Measurements from ENCODE around the gene CCL13. TPM values are rescaled to one million over a fixed set of nuclear protein-coding genes. Genes with fewer than 3 reads are reported as not detected.

Gene CCL13
- total RNA-seq, 1 donor from 2014 or later, result not detected

GRCh38 chr17:34366010-34366409 is 9.7 kb downstream of the CCL13 start:
- Mint-ChIP-seq H3K4me1 (ENCODE audit: low read depth) (peaks cover 72% of the 10 kb centered on the region), H3K27ac (peak overlapping the region; percentile 11), H3K36me3 (ENCODE audit: low read depth) (peaks cover 2% of the 10 kb centered on the region), H3K4me3 (ENCODE audit: low read depth) (no peak overlapping the region), H3K9me3 (no peaks in the 10 kb centered on the region), H3K27me3 (ENCODE audit: low read depth) (peaks cover under 1% of the 10 kb centered on the region)
- intact Hi-C loops (cut with micrococcal nuclease), result loop anchor here (1.0 to 10.0 kb wide), 2 partner anchors 11 to 49 kb away; no protein-coding TSS in a partner anchor
- DNase-seq (ENCODE audit: low spot score), result no peak

- Mint-ChIP-seq H3K27ac (peak overlapping the region; percentile 11), H3K36me3 (ENCODE audit: low read depth) (no peaks in the 10 kb centered on the region), H3K27me3 (ENCODE audit: low read depth) (no peaks in the 10 kb centered on the region), H3K4me1 (ENCODE audit: low read depth) (peaks cover 72% of the 10 kb centered on the region), H3K4me3 (ENCODE audit: low read depth) (no peak overlapping the region), H3K9me3 (no peaks in the 10 kb centered on the region)
- DNase-seq (ENCODE audit: low spot score), result no peak
- intact Hi-C loops (cut with micrococcal nuclease), result loop anchor here (1.0 to 10.0 kb wide), 2 partner anchors 11 to 48 kb away; no protein-coding TSS in a partner anchor
Observed at GRCh38 chr17:34366529-34367107, 10.3 kb downstream of the CCL13 start.

DNA sequence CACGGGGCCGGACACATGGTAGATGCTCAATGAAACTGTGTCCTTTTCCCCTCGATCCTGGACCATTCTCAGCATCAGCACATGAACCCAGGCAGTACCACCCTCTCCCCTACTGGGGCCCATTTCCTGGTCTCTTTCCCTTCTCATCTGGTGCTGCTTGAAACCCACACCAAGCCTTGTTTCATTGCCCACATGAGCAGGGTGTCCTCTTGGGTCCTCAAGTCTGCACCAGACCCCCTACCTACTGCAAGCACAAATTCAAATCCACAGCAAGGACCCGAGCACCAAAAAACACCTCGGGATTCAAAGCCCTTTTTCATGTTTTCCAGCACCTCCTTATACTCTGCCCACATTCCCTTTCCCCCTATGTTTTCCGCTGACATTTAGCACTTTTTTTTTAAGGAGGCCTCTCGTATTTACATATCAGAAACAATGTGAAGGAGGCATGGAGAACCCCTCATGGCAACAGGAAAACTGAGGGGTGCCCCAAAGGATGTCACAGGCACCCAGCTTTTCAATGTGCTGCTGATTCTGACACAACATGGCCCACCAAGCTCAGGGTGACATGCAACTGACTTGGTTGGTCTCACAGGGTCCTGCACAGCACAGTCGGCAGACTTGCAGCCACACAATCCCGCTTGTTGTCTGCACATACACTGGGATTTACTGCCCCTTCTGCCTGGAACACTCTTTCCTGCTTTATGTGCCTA is 11.4 kb downstream of the CCL13 start:
- H3K9me3 Mint-ChIP-seq, result no peaks in the 10 kb centered on the region
- H3K27ac Mint-ChIP-seq, result no peak overlapping the region
- no peak overlapping the region for H3K4me3 Mint-ChIP-seq (ENCODE audit: low read depth)
- DNase-seq (ENCODE audit: low spot score), result no peak
- intact Hi-C loops (cut with micrococcal nuclease), result loop anchor here (10.0 kb wide), 1 partner anchor 47 kb away; no protein-coding TSS in a partner anchor
- H3K36me3 Mint-ChIP-seq (ENCODE audit: low read depth), result no peaks in the 10 kb centered on the region
- no peaks in the 10 kb centered on the region for H3K27me3 Mint-ChIP-seq (ENCODE audit: low read depth)
- H3K4me1 Mint-ChIP-seq (ENCODE audit: low read depth), result peaks cover 76% of the 10 kb centered on the region

DNA sequence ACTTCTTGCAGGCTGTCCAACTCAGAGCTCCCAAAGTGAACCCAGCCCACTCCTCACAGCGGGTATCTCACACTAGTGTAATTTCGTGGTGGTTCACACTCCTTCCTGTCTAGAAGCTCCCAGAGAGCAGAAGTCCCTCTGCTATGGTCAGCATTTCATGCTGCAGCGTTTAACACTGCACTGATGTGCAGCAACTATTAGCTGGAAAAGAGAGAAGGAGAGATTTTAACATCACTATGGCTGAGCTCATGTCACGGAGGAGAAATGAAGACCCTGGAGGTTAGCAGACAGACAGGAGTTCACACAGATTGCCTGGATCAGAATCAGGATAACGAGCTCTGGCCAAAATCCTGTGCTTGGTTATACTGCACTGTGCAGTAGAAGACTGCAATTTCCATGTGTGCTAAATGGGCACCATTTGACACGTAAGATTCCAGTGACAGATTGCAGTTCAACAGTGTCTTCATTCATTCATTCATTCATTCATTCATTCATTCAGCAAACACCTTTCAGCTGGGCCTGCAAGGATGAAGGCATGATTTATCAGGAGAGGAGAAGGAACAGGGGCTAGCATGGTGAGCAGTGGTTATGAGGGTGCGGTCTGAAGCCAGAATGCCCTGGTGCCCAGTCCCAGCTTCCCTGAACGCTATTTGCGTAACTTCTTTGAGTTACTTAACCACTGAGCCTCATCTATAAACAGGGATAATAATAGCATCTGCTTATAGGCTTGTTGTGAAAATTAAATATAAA is 12.1 kb downstream of the CCL13 start:
- no peaks in the 10 kb centered on the region for H3K36me3 Mint-ChIP-seq (ENCODE audit: low read depth)
- no peak overlapping the region for H3K4me3 Mint-ChIP-seq (ENCODE audit: low read depth)
- H3K27me3 Mint-ChIP-seq (ENCODE audit: low read depth), result no peaks in the 10 kb centered on the region
- H3K4me1 Mint-ChIP-seq (ENCODE audit: low read depth), result peaks cover 75% of the 10 kb centered on the region
- intact Hi-C loops (cut with micrococcal nuclease), result loop anchor here (10.0 kb wide), 1 partner anchor 46 kb away; no protein-coding TSS in a partner anchor
- no peaks in the 10 kb centered on the region for H3K9me3 Mint-ChIP-seq
- DNase-seq (ENCODE audit: low spot score), result peak; percentile 8
- H3K27ac Mint-ChIP-seq, result no peak overlapping the region

- DNase-seq (ENCODE audit: low spot score), result no peak
- Mint-ChIP-seq H3K4me3 (ENCODE audit: low read depth) (no peak overlapping the region), H3K27me3 (ENCODE audit: low read depth) (no peaks in the 10 kb centered on the region), H3K27ac (no peak overlapping the region), H3K9me3 (no peaks in the 10 kb centered on the region), H3K4me1 (ENCODE audit: low read depth) (peaks cover 71% of the 10 kb centered on the region), H3K36me3 (ENCODE audit: low read depth) (no peaks in the 10 kb centered on the region)
- intact Hi-C loops (cut with micrococcal nuclease), result loop anchor here (10.0 kb wide), 1 partner anchor 46 kb away; no protein-coding TSS in a partner anchor
Observed at GRCh38 chr17:34368946-34369500, 12.7 kb downstream of the CCL13 start.

GRCh38 chr17:34369571-34369970 is 13.3 kb downstream of the CCL13 start:
- peaks cover 67% of the 10 kb centered on the region for H3K4me1 Mint-ChIP-seq (ENCODE audit: low read depth)
- no peaks in the 10 kb centered on the region for H3K9me3 Mint-ChIP-seq
- H3K27ac Mint-ChIP-seq, result no peak overlapping the region
- DNase-seq (ENCODE audit: low spot score), result no peak
- no peaks in the 10 kb centered on the region for H3K36me3 Mint-ChIP-seq (ENCODE audit: low read depth)
- no peaks in the 10 kb centered on the region for H3K27me3 Mint-ChIP-seq (ENCODE audit: low read depth)
- H3K4me3 Mint-ChIP-seq (ENCODE audit: low read depth), result no peak overlapping the region
- intact Hi-C loops (cut with micrococcal nuclease), result loop anchor here (10.0 kb wide), 1 partner anchor 45 kb away; no protein-coding TSS in a partner anchor

DNA sequence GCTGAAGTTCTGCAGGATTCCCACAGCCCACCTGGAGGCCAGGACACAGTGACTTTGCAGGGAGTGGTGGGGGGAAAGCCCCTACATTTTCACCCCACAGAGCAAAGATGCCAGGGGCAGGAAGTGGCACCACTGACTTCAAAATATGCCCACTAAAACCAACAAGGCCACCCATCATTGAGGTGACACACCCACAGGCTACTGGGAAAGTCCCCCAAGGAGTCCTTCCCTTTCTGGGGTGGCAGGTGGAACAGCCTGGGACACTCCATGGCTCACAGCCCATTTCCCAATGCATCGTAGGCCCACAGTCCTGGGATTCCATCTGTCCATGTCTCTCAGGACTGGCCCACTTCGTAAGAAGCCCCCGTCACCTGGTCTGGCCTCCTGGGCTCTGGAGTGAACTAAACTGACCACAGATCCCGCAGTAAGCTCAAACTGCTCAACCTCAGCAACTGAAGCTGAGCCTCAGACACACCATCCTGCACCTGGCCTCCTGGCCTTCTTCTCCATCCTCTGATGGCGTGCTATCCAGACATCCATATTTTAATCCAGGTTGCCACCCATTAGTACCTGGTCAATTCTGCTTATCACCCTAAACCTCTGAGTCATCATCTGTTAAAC is 14.2 kb downstream of the CCL13 start:
- intact Hi-C loops (cut with micrococcal nuclease), result no loop called here
- no peaks in the 10 kb centered on the region for H3K27me3 Mint-ChIP-seq (ENCODE audit: low read depth)
- H3K4me1 Mint-ChIP-seq (ENCODE audit: low read depth), result peaks cover 62% of the 10 kb centered on the region
- peak overlapping the region; percentile 36 for H3K27ac Mint-ChIP-seq
- no peak for DNase-seq (ENCODE audit: low spot score)
- H3K9me3 Mint-ChIP-seq, result no peaks in the 10 kb centered on the region
- no peak overlapping the region for H3K4me3 Mint-ChIP-seq (ENCODE audit: low read depth)
- H3K36me3 Mint-ChIP-seq (ENCODE audit: low read depth), result no peaks in the 10 kb centered on the region

DNA sequence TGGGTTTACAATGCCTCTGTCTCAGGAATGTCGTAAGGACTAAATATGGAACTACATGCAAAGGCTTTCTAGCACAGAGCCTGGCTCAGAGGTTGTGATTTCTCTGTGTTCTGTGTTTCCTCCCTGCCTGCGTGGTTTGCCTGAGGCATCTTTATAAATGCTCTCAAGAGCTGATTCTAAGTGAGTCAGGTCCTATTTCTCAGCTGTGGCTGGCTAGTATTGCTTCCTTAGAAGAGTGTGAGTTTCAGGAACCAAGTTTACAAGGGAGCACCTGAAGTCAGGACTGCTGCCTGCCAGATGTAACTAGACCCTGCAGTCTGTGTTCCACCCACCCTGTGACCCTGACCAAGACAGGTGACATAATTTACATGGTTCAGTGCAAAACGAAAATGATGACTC is 14.7 kb downstream of the CCL13 start:
- DNase-seq (ENCODE audit: low spot score), result no peak
- no peaks in the 10 kb centered on the region for H3K9me3 Mint-ChIP-seq
- no peak overlapping the region for H3K4me3 Mint-ChIP-seq (ENCODE audit: low read depth)
- no peaks in the 10 kb centered on the region for H3K27me3 Mint-ChIP-seq (ENCODE audit: low read depth)
- peaks cover 59% of the 10 kb centered on the region for H3K4me1 Mint-ChIP-seq (ENCODE audit: low read depth)
- intact Hi-C loops (cut with micrococcal nuclease), result no loop called here
- H3K27ac Mint-ChIP-seq, result peak overlapping the region; percentile 36
- no peaks in the 10 kb centered on the region for H3K36me3 Mint-ChIP-seq (ENCODE audit: low read depth)

GRCh38 chr17:34371405-34372100 is 15.3 kb downstream of the CCL13 start:
- Mint-ChIP-seq H3K27ac (peak overlapping the region; percentile 36), H3K27me3 (ENCODE audit: low read depth) (no peaks in the 10 kb centered on the region), H3K9me3 (no peaks in the 10 kb centered on the region), H3K4me1 (ENCODE audit: low read depth) (peaks cover 55% of the 10 kb centered on the region), H3K4me3 (ENCODE audit: low read depth) (no peak overlapping the region), H3K36me3 (ENCODE audit: low read depth) (no peaks in the 10 kb centered on the region)
- DNase-seq (ENCODE audit: low spot score), result no peak
- intact Hi-C loops (cut with micrococcal nuclease), result no loop called here

DNA sequence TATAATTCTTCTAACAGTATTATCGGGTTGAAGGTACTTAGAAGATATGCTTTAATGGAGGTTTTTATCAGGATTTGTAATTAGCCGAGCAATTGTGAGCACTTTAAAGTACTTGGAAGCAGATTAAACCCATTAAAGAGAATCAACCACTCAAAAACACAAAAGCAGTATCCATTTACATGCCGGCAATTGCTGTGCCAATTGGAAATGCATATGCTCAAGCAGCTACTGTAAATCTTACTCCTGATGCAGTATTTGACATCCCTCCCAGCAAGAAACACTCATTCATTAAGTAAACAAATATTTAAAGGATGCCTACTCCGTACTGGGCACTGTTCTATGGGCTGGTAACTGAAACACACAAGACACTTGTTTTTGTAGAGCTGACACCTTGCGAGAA is 18.2 kb downstream of the CCL13 start:
- intact Hi-C loops (cut with micrococcal nuclease), result no loop called here
- Mint-ChIP-seq H3K4me3 (ENCODE audit: low read depth) (no peak overlapping the region), H3K27ac (no peak overlapping the region), H3K36me3 (ENCODE audit: low read depth) (no peaks in the 10 kb centered on the region), H3K9me3 (no peaks in the 10 kb centered on the region), H3K4me1 (ENCODE audit: low read depth) (peaks cover 71% of the 10 kb centered on the region), H3K27me3 (ENCODE audit: low read depth) (no peaks in the 10 kb centered on the region)
- no peak for DNase-seq (ENCODE audit: low spot score)

DNA sequence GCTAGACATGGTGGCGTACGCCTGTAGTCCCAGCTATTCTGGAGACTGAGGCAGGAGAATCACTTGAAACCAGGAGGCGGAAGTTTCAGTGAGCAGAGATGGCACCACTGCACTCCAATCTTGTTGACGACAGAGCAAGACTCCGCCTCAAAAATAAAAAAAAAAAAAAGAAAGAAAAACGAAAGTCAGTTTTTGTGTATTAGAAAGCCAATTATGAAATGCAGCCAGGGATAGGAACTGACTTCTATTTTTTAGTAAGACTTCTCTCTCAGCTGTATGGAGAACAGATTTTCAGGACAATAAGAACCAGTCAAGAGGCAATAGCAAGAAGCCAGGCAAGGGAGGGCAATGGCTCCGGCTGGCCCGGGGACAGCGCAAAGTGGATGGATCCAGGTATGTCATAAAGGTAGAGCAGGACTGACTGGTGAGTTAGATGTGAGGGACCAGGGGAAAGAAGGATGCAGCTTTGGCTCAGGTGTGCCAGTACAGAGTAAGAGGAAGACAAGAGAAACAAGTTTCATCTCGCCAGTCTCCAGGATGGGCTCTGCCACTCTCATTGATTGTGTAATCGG is 19.2 kb downstream of the CCL13 start:
- H3K4me1 Mint-ChIP-seq (ENCODE audit: low read depth), result peaks cover 73% of the 10 kb centered on the region

More for the DNA sequence above, 19.2 kb downstream of the CCL13 start:
- no peak for DNase-seq (ENCODE audit: low spot score)
- no peaks in the 10 kb centered on the region for H3K27me3 Mint-ChIP-seq (ENCODE audit: low read depth)
- no peaks in the 10 kb centered on the region for H3K36me3 Mint-ChIP-seq (ENCODE audit: low read depth)
- intact Hi-C loops (cut with micrococcal nuclease), result no loop called here
- no peaks in the 10 kb centered on the region for H3K9me3 Mint-ChIP-seq
- H3K4me3 Mint-ChIP-seq (ENCODE audit: low read depth), result no peak overlapping the region
- no peak overlapping the region for H3K27ac Mint-ChIP-seq
